ENCODE data around the gene ODAD4.

DNA sequence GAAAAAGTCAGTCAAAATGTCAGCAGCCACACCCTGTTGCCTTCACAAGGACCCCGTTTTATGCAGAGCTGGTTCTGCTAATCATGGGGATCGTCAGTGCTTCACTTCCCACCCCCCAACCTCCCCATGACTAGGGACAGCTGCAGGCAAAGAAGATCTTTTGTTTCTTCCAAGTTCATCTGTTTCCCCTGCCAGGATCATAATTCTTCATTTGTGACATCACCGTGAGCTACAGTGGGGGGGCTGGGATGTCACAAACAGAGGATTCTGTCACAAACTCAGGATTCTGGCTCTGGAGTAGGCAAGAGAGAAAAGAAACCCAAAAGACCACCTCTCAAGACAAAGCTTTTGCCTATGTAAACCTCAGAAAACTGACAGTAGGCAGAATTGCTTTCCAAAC is 62.2 kb downstream of the ODAD4 start:
- TF ChIP-seq CTCF (IDR thresholded peaks at IDR 0.05; ENCODE audit: poor library complexity) (no peak), EZH2 (IDR thresholded peaks at IDR 0.05; ENCODE audit: borderline replicate concordance) (no peak), EZH2phosphoT487 (IDR thresholded peaks at IDR 0.05; ENCODE audit: low read depth, severe bottlenecking, unreplicated experiment) (no peak)
